HepG2 (cell line): ENCODE results near the gene TMEM79.

ENCODE experiments used
- CTCF ChIP-seq: sonication (generic); formaldehyde crosslinking; IDR thresholded peaks from 2 replicates; pipeline ENCODE4 v1.5.0; 2020; ENCODE audit warnings: mild to moderate bottlenecking, missing genetic modification reagents, moderate library complexity
- EP300 ChIP-seq, 3 experiments: sonication (generic) in 1 of 3; formaldehyde crosslinking in 1 of 3; IDR thresholded peaks; 2 replicates each; pipeline versions ENCODE4 v1.5.1 to v1.6.1; 2011 to 2020; ENCODE audit warnings: low read depth in 2 of 3, low read length in 2 of 3, borderline replicate concordance in 1 of 3, improper control_type of control experiment in 1 of 3, mild to moderate bottlenecking in 1 of 3, missing genetic modification reagents in 1 of 3, moderate library complexity in 1 of 3
- ESRRA ChIP-seq: sonication (generic); formaldehyde crosslinking; IDR thresholded peaks from 2 replicates; pipeline ENCODE4 v1.5.1; 2020; ENCODE audit warnings: mild to moderate bottlenecking, low read depth, missing genetic modification reagents
- EZH2 ChIP-seq: conservative IDR thresholded peaks from 2 replicates; pipeline ENCODE4 v1.6.1; 2012; ENCODE audit warnings: mild to moderate bottlenecking, low read depth, low read length, moderate library complexity
- POLR2A ChIP-seq, 2 experiments: IDR thresholded peaks; 2 replicates each; pipeline ENCODE4 v1.6.1; 2011; ENCODE audit warnings: low read depth in 2 of 2, low read length in 2 of 2, mild to moderate bottlenecking in 1 of 2, moderate library complexity in 1 of 2; ENCODE audit not compliant: insufficient read depth in 1 of 2
- SIX4 ChIP-seq: sonication (generic); formaldehyde crosslinking; IDR thresholded peaks from 2 replicates; pipeline ENCODE4 v1.4.0; 2020; ENCODE audit warnings: missing genetic modification reagents
- ZFP62 ChIP-seq: sonication (generic); formaldehyde crosslinking; IDR thresholded peaks from 2 replicates; pipeline ENCODE4 v1.4.0; 2020; ENCODE audit warnings: missing genetic modification reagents
- TF ChIP-seq, protein P1 (sequence below): sonication (generic); formaldehyde crosslinking; IDR thresholded peaks from 2 replicates; pipeline ENCODE4 v1.5.1; 2020; ENCODE audit warnings: mild to moderate bottlenecking, missing genetic modification reagents, moderate library complexity

DNA sequence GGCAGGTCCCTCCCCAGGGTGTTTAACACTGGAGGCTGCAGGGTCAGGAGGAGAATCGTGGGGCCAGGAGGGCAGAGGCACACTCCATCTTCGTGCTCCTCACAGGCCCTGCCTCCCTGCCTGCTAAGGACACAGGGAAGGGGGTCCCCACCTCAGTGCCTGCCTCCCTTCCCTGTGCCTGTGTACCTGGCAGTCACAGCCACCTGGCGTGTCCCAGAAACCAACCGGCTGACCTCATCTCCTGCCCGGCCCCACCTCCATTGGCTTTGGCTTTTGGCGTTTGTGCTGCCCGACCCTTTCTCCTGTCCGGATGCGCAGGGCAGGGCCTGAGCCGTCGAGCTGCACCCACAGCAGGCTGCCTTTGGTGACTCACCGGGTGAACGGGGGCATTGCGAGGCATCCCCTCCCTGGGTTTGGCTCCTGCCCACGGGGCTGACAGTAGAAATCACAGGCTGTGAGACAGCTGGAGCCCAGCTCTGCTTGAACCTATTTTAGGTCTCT lies 42.8 kb upstream of the TMEM79 start:
- TF ChIP-seq EZH2 (no peak), POLR2A (IDR thresholded peaks at IDR 0.05; ENCODE audit: insufficient read depth in 1 of 2, low read depth in 2 of 2, low read length in 2 of 2) (no peak), ESRRA (CRISPR knock-in tag) (no peak), ZFP62 (CRISPR knock-in tag) (no peak), EP300 (IDR thresholded peaks at IDR 0.05; ENCODE audit: low read depth in 2 of 2, low read length in 2 of 2) (no peak), EP300 (CRISPR knock-in tag; IDR thresholded peaks at IDR 0.05; ENCODE audit: borderline replicate concordance) (no peak), CTCF (CRISPR knock-in tag) (no peak), SIX4 (CRISPR knock-in tag) (no peak)
- TF ChIP-seq, protein P1, sequence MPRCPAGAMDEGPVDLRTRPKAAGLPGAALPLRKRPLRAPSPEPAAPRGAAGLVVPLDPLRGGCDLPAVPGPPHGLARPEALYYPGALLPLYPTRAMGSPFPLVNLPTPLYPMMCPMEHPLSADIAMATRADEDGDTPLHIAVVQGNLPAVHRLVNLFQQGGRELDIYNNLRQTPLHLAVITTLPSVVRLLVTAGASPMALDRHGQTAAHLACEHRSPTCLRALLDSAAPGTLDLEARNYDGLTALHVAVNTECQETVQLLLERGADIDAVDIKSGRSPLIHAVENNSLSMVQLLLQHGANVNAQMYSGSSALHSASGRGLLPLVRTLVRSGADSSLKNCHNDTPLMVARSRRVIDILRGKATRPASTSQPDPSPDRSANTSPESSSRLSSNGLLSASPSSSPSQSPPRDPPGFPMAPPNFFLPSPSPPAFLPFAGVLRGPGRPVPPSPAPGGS (CRISPR knock-in tag) = no peak
